ENCODE results near the gene RHBDF2. TPM values are rescaled to one million over a fixed set of nuclear protein-coding genes. Genes with fewer than 3 reads are reported as not detected.

The RHBDF2 gene
- total RNA-seq, 1 experiment from 2014 or later = 33.0 TPM

DNA sequence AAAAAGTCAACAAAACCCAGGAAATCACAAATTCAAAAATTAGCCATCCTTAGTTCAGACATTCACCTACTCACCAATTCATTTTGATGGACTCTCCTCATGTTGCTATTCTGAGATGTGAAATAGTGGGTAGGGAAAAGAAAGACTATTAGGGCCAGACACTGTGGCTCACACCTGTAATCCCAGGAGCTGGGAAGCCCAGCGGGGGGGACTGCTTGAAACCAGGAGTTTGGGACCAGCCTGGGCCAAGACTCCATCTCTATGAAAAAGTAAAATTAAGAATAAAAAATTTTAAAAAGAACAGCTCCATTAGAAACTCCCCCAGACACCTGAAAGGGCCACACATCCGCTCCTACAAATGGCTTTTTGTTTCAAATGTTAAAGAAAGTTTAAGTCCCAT lies 69.7 kb downstream of the RHBDF2 start:
- no peak for DNase-seq (ENCODE audit: low spot score)
- peak; percentile 30; the same call in 1 of the 2 replicates for ATAC-seq
- peak overlapping the region; percentile 46 for H3K27ac Mint-ChIP-seq
- CTCF ChIA-PET = interaction anchor here (0.8 to 1.9 kb wide), 7 partner anchors 14 to 49 kb away, joined by 3 to 14 read pairs (median 4); no protein-coding TSS in a partner anchor
- H3K4me3 Mint-ChIP-seq = no peak overlapping the region
- peaks cover 66% of the 10 kb centered on the region for H3K4me1 Mint-ChIP-seq
- H3K36me3 Mint-ChIP-seq = no peaks in the 10 kb centered on the region
- no peaks in the 10 kb centered on the region for H3K27me3 Mint-ChIP-seq (ENCODE audit: low read depth)
- H3K9me3 Mint-ChIP-seq = no peaks in the 10 kb centered on the region
- TF ChIP-seq ZNF396 (CRISPR knock-in tag; IDR thresholded peaks at IDR 0.05; ENCODE audit: borderline replicate concordance) (no peak), ZNF138 (CRISPR knock-in tag; conservative IDR thresholded peaks at IDR 0.05) (no peak), TEAD4 (CRISPR knock-in tag; IDR thresholded peaks at IDR 0.05) (no peak), GABPB1 (CRISPR knock-in tag; IDR thresholded peaks at IDR 0.05) (no peak), ZNF121 (CRISPR knock-in tag; IDR thresholded peaks at IDR 0.05) (no peak)
- TF ChIP-seq, protein P1, sequence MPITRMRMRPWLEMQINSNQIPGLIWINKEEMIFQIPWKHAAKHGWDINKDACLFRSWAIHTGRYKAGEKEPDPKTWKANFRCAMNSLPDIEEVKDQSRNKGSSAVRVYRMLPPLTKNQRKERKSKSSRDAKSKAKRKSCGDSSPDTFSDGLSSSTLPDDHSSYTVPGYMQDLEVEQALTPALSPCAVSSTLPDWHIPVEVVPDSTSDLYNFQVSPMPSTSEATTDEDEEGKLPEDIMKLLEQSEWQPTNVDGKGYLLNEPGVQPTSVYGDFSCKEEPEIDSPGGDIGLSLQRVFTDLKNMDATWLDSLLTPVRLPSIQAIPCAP (CRISPR knock-in tag; IDR thresholded peaks at IDR 0.05) = no peak
- TF ChIP-seq, protein P2, sequence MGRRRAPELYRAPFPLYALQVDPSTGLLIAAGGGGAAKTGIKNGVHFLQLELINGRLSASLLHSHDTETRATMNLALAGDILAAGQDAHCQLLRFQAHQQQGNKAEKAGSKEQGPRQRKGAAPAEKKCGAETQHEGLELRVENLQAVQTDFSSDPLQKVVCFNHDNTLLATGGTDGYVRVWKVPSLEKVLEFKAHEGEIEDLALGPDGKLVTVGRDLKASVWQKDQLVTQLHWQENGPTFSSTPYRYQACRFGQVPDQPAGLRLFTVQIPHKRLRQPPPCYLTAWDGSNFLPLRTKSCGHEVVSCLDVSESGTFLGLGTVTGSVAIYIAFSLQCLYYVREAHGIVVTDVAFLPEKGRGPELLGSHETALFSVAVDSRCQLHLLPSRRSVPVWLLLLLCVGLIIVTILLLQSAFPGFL (CRISPR knock-in tag; IDR thresholded peaks at IDR 0.05; ENCODE audit: borderline replicate concordance) = no peak
- TF ChIP-seq, protein P3, sequence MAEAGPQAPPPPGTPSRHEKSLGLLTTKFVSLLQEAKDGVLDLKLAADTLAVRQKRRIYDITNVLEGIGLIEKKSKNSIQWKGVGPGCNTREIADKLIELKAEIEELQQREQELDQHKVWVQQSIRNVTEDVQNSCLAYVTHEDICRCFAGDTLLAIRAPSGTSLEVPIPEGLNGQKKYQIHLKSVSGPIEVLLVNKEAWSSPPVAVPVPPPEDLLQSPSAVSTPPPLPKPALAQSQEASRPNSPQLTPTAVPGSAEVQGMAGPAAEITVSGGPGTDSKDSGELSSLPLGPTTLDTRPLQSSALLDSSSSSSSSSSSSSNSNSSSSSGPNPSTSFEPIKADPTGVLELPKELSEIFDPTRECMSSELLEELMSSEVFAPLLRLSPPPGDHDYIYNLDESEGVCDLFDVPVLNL (CRISPR knock-in tag; IDR thresholded peaks at IDR 0.05; ENCODE audit: borderline replicate concordance, low read depth) = no peak
- POLR2A ChIA-PET = no interaction called here

DNA sequence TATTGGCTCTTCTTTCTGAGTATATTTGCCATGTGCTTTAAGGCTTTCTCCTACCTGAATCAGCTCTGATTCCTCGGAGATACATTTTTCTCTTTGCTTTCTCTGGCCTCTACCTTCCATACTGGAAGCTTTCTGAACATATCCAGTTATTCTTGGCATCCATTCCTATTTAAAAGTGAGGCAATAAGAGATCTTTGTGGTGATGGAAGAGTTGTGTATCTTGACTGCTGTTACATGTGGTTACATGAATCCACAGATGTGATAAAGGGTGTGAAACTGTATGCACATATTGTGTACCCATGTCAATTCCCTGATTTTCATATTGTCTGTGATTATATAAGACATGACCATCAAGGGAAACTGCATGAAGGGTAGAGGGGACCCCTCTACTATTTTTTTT lies 72.7 kb downstream of the RHBDF2 start:
- Mint-ChIP-seq H3K36me3 (peaks cover 6% of the 10 kb centered on the region), H3K27ac (peak overlapping the region; percentile 19; the same call in 1 of the 2 replicates), H3K9me3 (peaks cover 4% of the 10 kb centered on the region), H3K4me3 (no peak overlapping the region), H3K4me1 (peaks cover 59% of the 10 kb centered on the region), H3K27me3 (ENCODE audit: low read depth) (no peaks in the 10 kb centered on the region)
- DNase-seq (ENCODE audit: low spot score) (no peak), ATAC-seq (no peak)
- TF ChIP-seq ZNF423 (CRISPR knock-in tag; IDR thresholded peaks at IDR 0.05) = no peak
- CTCF ChIA-PET = interaction anchor here (1.0 to 2.1 kb wide), 2 partner anchors 30 to 31 kb away, joined by 4 to 10 read pairs; no protein-coding TSS in a partner anchor
- POLR2A ChIA-PET = no interaction called here

DNA sequence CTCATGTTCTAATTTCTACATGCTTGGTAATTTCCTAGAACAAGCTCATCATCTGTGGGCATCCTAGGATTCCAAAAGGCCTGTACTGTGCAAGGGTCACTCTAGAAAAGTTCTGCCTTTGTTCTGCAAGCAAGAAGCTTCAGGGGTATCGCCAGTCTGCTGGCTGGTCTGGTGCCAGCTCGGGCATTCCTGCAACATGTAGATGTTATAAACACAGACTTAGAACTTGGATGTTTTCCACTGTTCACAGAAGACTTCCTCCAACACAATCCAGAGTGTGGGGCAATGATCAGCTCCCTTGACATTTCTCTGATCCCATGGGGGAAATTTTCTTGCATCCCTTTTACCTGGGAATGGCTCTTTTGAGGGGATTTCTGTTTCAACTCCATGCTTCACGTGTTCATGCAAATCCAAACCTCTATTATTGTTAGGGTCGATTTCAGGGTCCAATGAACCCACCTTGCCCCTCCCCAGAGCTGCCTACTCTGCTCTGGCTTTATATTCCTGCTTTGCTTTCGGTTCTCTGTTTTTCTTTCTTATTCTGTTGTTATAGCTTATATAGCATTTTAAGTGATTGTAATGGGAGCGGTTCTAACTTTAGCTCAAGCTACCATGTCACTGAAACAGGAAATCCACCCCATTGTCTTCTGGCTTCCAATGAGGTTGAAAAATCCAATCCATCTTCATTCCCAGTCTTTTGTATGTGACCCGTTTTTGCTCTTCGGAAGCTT lies 73.6 kb downstream of the RHBDF2 start:
- peaks cover 57% of the 10 kb centered on the region for H3K4me1 Mint-ChIP-seq
- ChIA-PET POLR2A (interaction anchor here (0.6 kb wide), 1 partner anchor 124 kb away, joined by 3 read pairs; no protein-coding TSS in a partner anchor), CTCF (interaction anchor here (0.6 to 2.1 kb wide), 5 partner anchors 8 to 31 kb away, joined by 3 to 10 read pairs (median 3); no protein-coding TSS in a partner anchor)
- H3K36me3 Mint-ChIP-seq = peaks cover 9% of the 10 kb centered on the region
- no peak for DNase-seq (ENCODE audit: low spot score)
- H3K27ac Mint-ChIP-seq = peak overlapping the region; percentile 4; the same call in 1 of the 2 replicates
- TF ChIP-seq ZNF219 (CRISPR knock-in tag; IDR thresholded peaks at IDR 0.05; ENCODE audit: borderline replicate concordance) (no peak), ZNF121 (CRISPR knock-in tag; IDR thresholded peaks at IDR 0.05) (no peak), FOXP1 (CRISPR knock-in tag; IDR thresholded peaks at IDR 0.05; ENCODE audit: borderline replicate concordance) (no peak), ATF1 (CRISPR knock-in tag; IDR thresholded peaks at IDR 0.05) (no peak)
- TF ChIP-seq, protein P4, sequence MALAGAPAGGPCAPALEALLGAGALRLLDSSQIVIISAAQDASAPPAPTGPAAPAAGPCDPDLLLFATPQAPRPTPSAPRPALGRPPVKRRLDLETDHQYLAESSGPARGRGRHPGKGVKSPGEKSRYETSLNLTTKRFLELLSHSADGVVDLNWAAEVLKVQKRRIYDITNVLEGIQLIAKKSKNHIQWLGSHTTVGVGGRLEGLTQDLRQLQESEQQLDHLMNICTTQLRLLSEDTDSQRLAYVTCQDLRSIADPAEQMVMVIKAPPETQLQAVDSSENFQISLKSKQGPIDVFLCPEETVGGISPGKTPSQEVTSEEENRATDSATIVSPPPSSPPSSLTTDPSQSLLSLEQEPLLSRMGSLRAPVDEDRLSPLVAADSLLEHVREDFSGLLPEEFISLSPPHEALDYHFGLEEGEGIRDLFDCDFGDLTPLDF (CRISPR knock-in tag; IDR thresholded peaks at IDR 0.05) = no peak
- TF ChIP-seq, protein P5, sequence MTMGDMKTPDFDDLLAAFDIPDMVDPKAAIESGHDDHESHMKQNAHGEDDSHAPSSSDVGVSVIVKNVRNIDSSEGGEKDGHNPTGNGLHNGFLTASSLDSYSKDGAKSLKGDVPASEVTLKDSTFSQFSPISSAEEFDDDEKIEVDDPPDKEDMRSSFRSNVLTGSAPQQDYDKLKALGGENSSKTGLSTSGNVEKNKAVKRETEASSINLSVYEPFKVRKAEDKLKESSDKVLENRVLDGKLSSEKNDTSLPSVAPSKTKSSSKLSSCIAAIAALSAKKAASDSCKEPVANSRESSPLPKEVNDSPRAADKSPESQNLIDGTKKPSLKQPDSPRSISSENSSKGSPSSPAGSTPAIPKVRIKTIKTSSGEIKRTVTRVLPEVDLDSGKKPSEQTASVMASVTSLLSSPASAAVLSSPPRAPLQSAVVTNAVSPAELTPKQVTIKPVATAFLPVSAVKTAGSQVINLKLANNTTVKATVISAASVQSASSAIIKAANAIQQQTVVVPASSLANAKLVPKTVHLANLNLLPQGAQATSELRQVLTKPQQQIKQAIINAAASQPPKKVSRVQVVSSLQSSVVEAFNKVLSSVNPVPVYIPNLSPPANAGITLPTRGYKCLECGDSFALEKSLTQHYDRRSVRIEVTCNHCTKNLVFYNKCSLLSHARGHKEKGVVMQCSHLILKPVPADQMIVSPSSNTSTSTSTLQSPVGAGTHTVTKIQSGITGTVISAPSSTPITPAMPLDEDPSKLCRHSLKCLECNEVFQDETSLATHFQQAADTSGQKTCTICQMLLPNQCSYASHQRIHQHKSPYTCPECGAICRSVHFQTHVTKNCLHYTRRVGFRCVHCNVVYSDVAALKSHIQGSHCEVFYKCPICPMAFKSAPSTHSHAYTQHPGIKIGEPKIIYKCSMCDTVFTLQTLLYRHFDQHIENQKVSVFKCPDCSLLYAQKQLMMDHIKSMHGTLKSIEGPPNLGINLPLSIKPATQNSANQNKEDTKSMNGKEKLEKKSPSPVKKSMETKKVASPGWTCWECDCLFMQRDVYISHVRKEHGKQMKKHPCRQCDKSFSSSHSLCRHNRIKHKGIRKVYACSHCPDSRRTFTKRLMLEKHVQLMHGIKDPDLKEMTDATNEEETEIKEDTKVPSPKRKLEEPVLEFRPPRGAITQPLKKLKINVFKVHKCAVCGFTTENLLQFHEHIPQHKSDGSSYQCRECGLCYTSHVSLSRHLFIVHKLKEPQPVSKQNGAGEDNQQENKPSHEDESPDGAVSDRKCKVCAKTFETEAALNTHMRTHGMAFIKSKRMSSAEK (CRISPR knock-in tag; IDR thresholded peaks at IDR 0.05; ENCODE audit: borderline replicate concordance) = no peak
- no peak overlapping the region for H3K4me3 Mint-ChIP-seq
- peaks cover 4% of the 10 kb centered on the region for H3K9me3 Mint-ChIP-seq
- H3K27me3 Mint-ChIP-seq (ENCODE audit: low read depth) = no peaks in the 10 kb centered on the region
- ATAC-seq = no peak

Data from WTC11 (cell line).